Calu3 (cell line): ENCODE data around the gene VPS4B. TPM values are rescaled to one million over a fixed set of nuclear protein-coding genes. Genes with fewer than 3 reads are reported as not detected.

Experiments
- BruUV-seq: library from RNA; stranded (reverse); fragments of 400-500 nt; replicated peaks from 2 replicates; lab custom pipeline; 2021; lab: Mats Ljungman, UMichigan
- CTCF ChIA-PET: fragments of 300-600 bp; sonication (Branson Sonifier 250); formaldehyde crosslinking; loops from one replicate; lab custom pipeline; 2022; ENCODE audit warnings: antibody characterized with exemption; lab: Charles Lee
- DNase-seq: peaks from one replicate; pipeline ENCODE4 v3.0.0; 2022
- H3K27ac Mint-ChIP-seq: one replicate; pipeline ENCODE4 v1.8.0; 2022; ENCODE audit warnings: mixed read lengths; ENCODE audit not compliant: unreplicated experiment
- H3K27me3 Mint-ChIP-seq: one replicate; pipeline ENCODE4 v1.8.0; 2022; ENCODE audit warnings: mixed read lengths; ENCODE audit not compliant: unreplicated experiment
- H3K36me3 Mint-ChIP-seq: one replicate; pipeline ENCODE4 v1.8.0; 2022; ENCODE audit warnings: mild to moderate bottlenecking, moderate library complexity, mixed read lengths; ENCODE audit not compliant: insufficient read depth, unreplicated experiment
- H3K4me1 Mint-ChIP-seq: one replicate; pipeline ENCODE4 v1.8.0; 2022; ENCODE audit warnings: mild to moderate bottlenecking, low read depth, mixed read lengths; ENCODE audit not compliant: unreplicated experiment
- H3K4me3 Mint-ChIP-seq: one replicate; pipeline ENCODE4 v1.8.0; 2022; ENCODE audit warnings: mild to moderate bottlenecking, low read depth, moderate library complexity, mixed read lengths; ENCODE audit not compliant: unreplicated experiment
- H3K9me3 Mint-ChIP-seq: one replicate; pipeline ENCODE4 v1.8.0; 2022; ENCODE audit warnings: low read depth, mixed read lengths; ENCODE audit not compliant: unreplicated experiment
- CTCF ChIP-seq: fragments of 200-600 bp; IDR thresholded peaks from one replicate; pipeline ENCODE4 v1.8.0; 2022; ENCODE audit warnings: antibody characterized with exemption; ENCODE audit not compliant: unreplicated experiment
- intact Hi-C: fragments of 100-400 bp; cut with micrococcal nuclease; formaldehyde crosslinking; loops from one replicate; pipeline ENCODE4 v1.10.0; 2022; ENCODE audit not compliant: unreplicated experiment
- total RNA-seq: library from RNA; stranded (reverse); gene quantifications from 2 replicates; pipeline ENCODE4 v1.2.3, GENCODE V29; 2022

VPS4B gene
- total RNA-seq, 1 experiment from 2014 or later = 83.3 TPM

- no peak for TF ChIP-seq CTCF
- Mint-ChIP-seq H3K9me3 (no peaks in the 10 kb centered on the region), H3K4me1 (peaks cover 27% of the 10 kb centered on the region), H3K36me3 (peaks cover 37% of the 10 kb centered on the region), H3K27ac (no peak overlapping the region), H3K27me3 (no peaks in the 10 kb centered on the region), H3K4me3 (no peak overlapping the region)
- CTCF ChIA-PET = interaction anchor here (0.6 kb wide), 1 partner anchor 386 kb away, joined by 3 read pairs; no protein-coding TSS in a partner anchor
- DNase-seq = no peak
- no TSS peak for BruUV-seq
- intact Hi-C loops = no loop called here
These were observed 13.0 kb downstream of the VPS4B start for GRCh38 chr18:63409301-63409700.

GRCh38 chr18:63407734-63408133 is 14.5 kb downstream of the VPS4B start:
- Mint-ChIP-seq H3K27me3 (no peaks in the 10 kb centered on the region), H3K4me1 (peaks cover 20% of the 10 kb centered on the region), H3K36me3 (peaks cover 30% of the 10 kb centered on the region), H3K9me3 (no peaks in the 10 kb centered on the region), H3K27ac (no peak overlapping the region), H3K4me3 (no peak overlapping the region)
- DNase-seq = no peak
- no peak for TF ChIP-seq CTCF
- CTCF ChIA-PET = no interaction called here
- no TSS peak for BruUV-seq
- intact Hi-C loops = no loop called here

- Mint-ChIP-seq H3K4me3 (no peak overlapping the region), H3K36me3 (peaks cover 32% of the 10 kb centered on the region), H3K27ac (no peak overlapping the region), H3K4me1 (peaks cover 19% of the 10 kb centered on the region), H3K27me3 (no peaks in the 10 kb centered on the region), H3K9me3 (no peaks in the 10 kb centered on the region)
- intact Hi-C loops = no loop called here
- TF ChIP-seq CTCF = no peak
- no TSS peak for BruUV-seq
- CTCF ChIA-PET = no interaction called here
- no peak for DNase-seq
These were observed 16.3 kb downstream of the VPS4B start for GRCh38 chr18:63405986-63406385.

- Mint-ChIP-seq H3K4me3 (no peak overlapping the region), H3K9me3 (no peaks in the 10 kb centered on the region), H3K27me3 (no peaks in the 10 kb centered on the region), H3K27ac (no peak overlapping the region), H3K36me3 (peaks cover 46% of the 10 kb centered on the region), H3K4me1 (peaks cover 3% of the 10 kb centered on the region)
- TF ChIP-seq CTCF = no peak
- no TSS peak for BruUV-seq
- CTCF ChIA-PET = no interaction called here
- intact Hi-C loops = no loop called here
- DNase-seq = no peak
These were observed 19.8 kb downstream of the VPS4B start for GRCh38 chr18:63402246-63403162.
